ENCODE results near the gene NHSL2.
"Not testable (repeated sequence)": the region's sequence is repeated elsewhere in the genome, so short reads cannot be mapped to it uniquely, and the experiment has no call there.

Gene NHSL2
- total RNA-seq: 2.1 to 21.3 reads per million in 2 experiments

- no peak for DNase-seq (ENCODE audit: low read depth)
Measured at GRCh38 chrX:71910643-71910985, at the start of gene NHSL2. TSS of gene NHSL2 (plus strand) at chrX:71910845.

- DNase-seq (ENCODE audit: low read depth): no peak
Measured at GRCh38 chrX:71867680-71868079, 43.0 kb upstream of the NHSL2 start.

- not testable (repeated sequence) for DNase-seq (ENCODE audit: low read depth)
Measured at GRCh38 chrX:71869566-71869965, 41.1 kb upstream of the NHSL2 start.

- no peak for DNase-seq (ENCODE audit: low read depth)
Measured at GRCh38 chrX:71870208-71871098, 40.2 kb upstream of the NHSL2 start.

GRCh38 chrX:71871367-71871766 lies 39.3 kb upstream of the NHSL2 start:
- no peak for DNase-seq (ENCODE audit: low read depth)

GRCh38 chrX:71872542-71873458 lies 37.8 kb upstream of the NHSL2 start:
- DNase-seq (ENCODE audit: low read depth): no peak

- no peak for DNase-seq (ENCODE audit: low read depth)
Measured at GRCh38 chrX:71873459-71873833, 37.2 kb upstream of the NHSL2 start.

- not testable (repeated sequence) for DNase-seq (ENCODE audit: low read depth)
Measured at GRCh38 chrX:71876841-71877240, 33.8 kb upstream of the NHSL2 start.

GRCh38 chrX:71885099-71885498 lies 25.5 kb upstream of the NHSL2 start:
- no peak for DNase-seq (ENCODE audit: low read depth)

GRCh38 chrX:71895607-71896006 lies 15.0 kb upstream of the NHSL2 start:
- no peak for DNase-seq (ENCODE audit: low read depth)

GRCh38 chrX:71906144-71906543 lies 4.5 kb upstream of the NHSL2 start:
- DNase-seq (ENCODE audit: low read depth): no peak

GRCh38 chrX:71908387-71908786 lies 2.3 kb upstream of the NHSL2 start:
- DNase-seq (ENCODE audit: low read depth): no peak

GRCh38 chrX:71909956-71910355 lies 689 bp upstream of the NHSL2 start:
- no peak for DNase-seq (ENCODE audit: low read depth)

- DNase-seq (ENCODE audit: low read depth): no peak
Measured at GRCh38 chrX:71910986-71911730, 513 bp downstream of the NHSL2 start.

- no peak for DNase-seq (ENCODE audit: low read depth)
Measured at GRCh38 chrX:71911731-71912050, 1.0 kb downstream of the NHSL2 start.

GRCh38 chrX:71912156-71912555 lies 1.5 kb downstream of the NHSL2 start:
- DNase-seq (ENCODE audit: low read depth): no peak

- DNase-seq (ENCODE audit: low read depth): no peak
Measured at GRCh38 chrX:71913156-71913950, 2.7 kb downstream of the NHSL2 start.

- DNase-seq (ENCODE audit: low read depth): no peak
Measured at GRCh38 chrX:71917621-71918343, 7.1 kb downstream of the NHSL2 start.

GRCh38 chrX:71919431-71919830 lies 8.8 kb downstream of the NHSL2 start:
- no peak for DNase-seq (ENCODE audit: low read depth)

- no peak for DNase-seq (ENCODE audit: low read depth)
Measured at GRCh38 chrX:71919886-71920285, 9.2 kb downstream of the NHSL2 start.

GRCh38 chrX:71922686-71923085 lies 12.0 kb downstream of the NHSL2 start:
- DNase-seq (ENCODE audit: low read depth): no peak
